IPS-18a (cell line): ENCODE results near the gene COL13A1.
A peak's percentile ranks its signal among the peaks of the same experiment; 100 is the strongest.

ENCODE experiments used
- H3K27ac ChIP-seq: one replicate; pipeline ENCODE4 v1.5.1; 2013; ENCODE audit warnings: low read length
- H3K27me3 ChIP-seq: one replicate; pipeline ENCODE4 v1.6.1; 2013; ENCODE audit warnings: mild to moderate bottlenecking, low read length; ENCODE audit not compliant: control insufficient read depth, insufficient read depth
- H3K36me3 ChIP-seq: one replicate; pipeline ENCODE4 v1.6.1; 2013; ENCODE audit warnings: low read depth, low read length; ENCODE audit not compliant: control insufficient read depth
- H3K4me1 ChIP-seq: one replicate; pipeline ENCODE4 v1.6.1; 2013; ENCODE audit warnings: low read depth, low read length; ENCODE audit not compliant: control insufficient read depth
- H3K4me3 ChIP-seq: one replicate; pipeline ENCODE4 v1.5.1; 2013; ENCODE audit warnings: low read length
- H3K9ac ChIP-seq: one replicate; pipeline ENCODE4 v1.6.1; 2013; ENCODE audit warnings: mild to moderate bottlenecking, low read length, moderate library complexity
- H3K9me3 ChIP-seq: one replicate; pipeline ENCODE4 v1.6.1; 2013; ENCODE audit warnings: low read depth, low read length; ENCODE audit not compliant: control insufficient read depth

COL13A1 gene

DNA sequence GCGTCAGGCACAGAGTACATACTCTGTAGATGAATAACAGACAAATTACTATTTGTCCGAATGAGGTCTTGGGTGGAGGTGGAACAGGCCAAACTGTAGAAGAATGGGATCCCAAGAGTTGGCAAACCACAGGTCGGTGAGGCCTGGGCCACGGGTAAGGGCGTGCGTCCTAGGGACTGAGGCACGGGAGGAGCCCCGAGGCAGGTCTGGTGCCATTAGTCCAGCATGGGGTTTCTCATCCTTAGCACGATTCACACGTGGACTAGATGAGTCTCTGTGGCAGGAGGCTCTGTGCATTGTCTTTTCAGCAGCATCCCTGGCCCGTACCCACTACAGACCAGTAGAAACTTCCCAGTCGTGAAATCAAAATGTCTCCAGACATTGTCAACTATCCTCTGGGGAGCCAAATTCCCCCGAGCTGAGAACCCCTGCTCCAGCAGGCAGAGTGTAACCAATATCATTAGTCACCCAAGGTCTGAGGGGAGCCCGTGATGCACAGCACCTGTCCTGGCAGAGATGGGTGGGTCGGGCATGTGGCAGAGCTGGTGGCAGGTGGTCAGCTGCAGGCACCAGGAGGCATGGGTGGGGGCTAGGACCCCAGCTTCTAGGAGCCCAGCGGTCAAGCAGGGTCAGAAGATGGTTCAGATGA lies 61.3 kb downstream of the COL13A1 start:
- H3K4me3 ChIP-seq = no peak overlapping the region
- no peaks in the 10 kb centered on the region for H3K36me3 ChIP-seq
- H3K9me3 ChIP-seq = no peaks in the 10 kb centered on the region
- H3K27me3 ChIP-seq = no peaks in the 10 kb centered on the region
- peaks cover 36% of the 10 kb centered on the region for H3K4me1 ChIP-seq
- H3K27ac ChIP-seq = no peak overlapping the region
- H3K9ac ChIP-seq = no peak overlapping the region

DNA sequence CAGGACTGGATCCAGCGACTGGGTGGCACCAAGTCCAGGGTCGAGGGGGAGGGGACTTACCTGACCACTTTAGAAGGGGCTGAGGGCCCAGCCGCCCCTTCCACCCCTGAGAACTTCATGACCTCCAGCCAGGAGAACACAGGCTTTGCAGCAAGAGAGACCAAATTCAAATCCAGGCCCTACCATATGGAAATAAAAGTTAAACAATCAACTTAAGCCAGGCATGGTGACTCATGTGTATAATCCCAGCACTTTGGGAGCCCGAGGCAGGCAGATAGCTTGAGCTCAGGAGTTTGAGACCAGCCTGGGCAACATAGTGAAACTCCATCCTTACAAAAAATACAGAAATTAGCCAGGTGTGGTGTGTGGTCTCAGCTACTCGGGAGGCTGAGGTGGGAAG lies 61.9 kb downstream of the COL13A1 start:
- no peaks in the 10 kb centered on the region for H3K36me3 ChIP-seq
- H3K4me1 ChIP-seq = peaks cover 42% of the 10 kb centered on the region
- no peak overlapping the region for H3K9ac ChIP-seq
- no peaks in the 10 kb centered on the region for H3K27me3 ChIP-seq
- H3K9me3 ChIP-seq = no peaks in the 10 kb centered on the region
- no peak overlapping the region for H3K27ac ChIP-seq
- no peak overlapping the region for H3K4me3 ChIP-seq

DNA sequence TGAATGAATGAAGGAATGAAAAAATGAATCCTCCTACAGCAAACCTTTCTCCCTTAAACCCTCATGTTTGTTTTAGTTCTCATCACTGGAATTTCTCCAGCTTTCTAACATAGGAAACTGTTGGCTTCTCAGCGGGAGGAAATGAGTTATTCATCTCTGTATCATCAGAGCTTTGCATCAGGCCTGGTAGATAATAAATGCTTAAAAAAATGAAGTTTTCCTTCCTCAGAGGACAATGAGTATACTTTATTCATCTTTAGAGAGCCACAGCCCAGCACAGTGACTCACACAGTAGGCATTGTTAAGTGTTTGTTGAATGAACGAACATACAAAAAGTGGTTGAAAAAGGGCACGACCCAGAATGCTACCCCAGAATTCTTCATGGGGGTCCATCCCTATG lies 62.6 kb downstream of the COL13A1 start:
- no peak overlapping the region for H3K4me3 ChIP-seq
- no peaks in the 10 kb centered on the region for H3K27me3 ChIP-seq
- no peak overlapping the region for H3K27ac ChIP-seq
- peaks cover 49% of the 10 kb centered on the region for H3K4me1 ChIP-seq
- H3K9me3 ChIP-seq = no peaks in the 10 kb centered on the region
- H3K9ac ChIP-seq = no peak overlapping the region
- H3K36me3 ChIP-seq = no peaks in the 10 kb centered on the region

DNA sequence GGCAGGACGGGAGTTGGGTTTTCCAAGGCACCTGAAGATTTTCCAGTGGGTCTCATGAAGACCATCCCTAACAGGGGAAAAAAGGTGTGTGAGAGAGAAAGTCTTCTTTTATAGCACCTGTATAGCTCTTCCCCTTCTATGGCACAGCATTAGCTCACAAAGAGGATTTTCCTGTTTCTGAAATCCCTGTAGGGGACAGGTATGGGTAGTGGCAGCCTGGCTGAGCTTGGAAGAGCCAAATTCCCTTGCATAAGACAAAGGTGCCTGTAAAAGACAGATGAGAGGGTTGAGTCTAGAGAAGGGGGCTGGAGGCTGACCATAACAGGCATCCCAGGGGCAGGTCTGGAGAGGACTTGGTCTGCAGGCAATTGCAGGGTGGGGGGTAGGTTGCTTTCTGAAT lies 63.7 kb downstream of the COL13A1 start:
- H3K27ac ChIP-seq = no peak overlapping the region
- peaks cover 46% of the 10 kb centered on the region for H3K4me1 ChIP-seq
- no peak overlapping the region for H3K9ac ChIP-seq
- H3K36me3 ChIP-seq = no peaks in the 10 kb centered on the region
- H3K9me3 ChIP-seq = no peaks in the 10 kb centered on the region
- no peaks in the 10 kb centered on the region for H3K27me3 ChIP-seq
- no peak overlapping the region for H3K4me3 ChIP-seq

GRCh38 chr10:69866246-69866687 lies 64.6 kb downstream of the COL13A1 start:
- no peaks in the 10 kb centered on the region for H3K36me3 ChIP-seq
- no peak overlapping the region for H3K4me3 ChIP-seq
- H3K4me1 ChIP-seq = peaks cover 52% of the 10 kb centered on the region
- no peak overlapping the region for H3K27ac ChIP-seq
- H3K27me3 ChIP-seq = no peaks in the 10 kb centered on the region
- no peaks in the 10 kb centered on the region for H3K9me3 ChIP-seq
- H3K9ac ChIP-seq = no peak overlapping the region

GRCh38 chr10:69866688-69867461 lies 65.2 kb downstream of the COL13A1 start:
- no peak overlapping the region for H3K27ac ChIP-seq
- peak overlapping the region; percentile 22 for H3K4me3 ChIP-seq

DNA sequence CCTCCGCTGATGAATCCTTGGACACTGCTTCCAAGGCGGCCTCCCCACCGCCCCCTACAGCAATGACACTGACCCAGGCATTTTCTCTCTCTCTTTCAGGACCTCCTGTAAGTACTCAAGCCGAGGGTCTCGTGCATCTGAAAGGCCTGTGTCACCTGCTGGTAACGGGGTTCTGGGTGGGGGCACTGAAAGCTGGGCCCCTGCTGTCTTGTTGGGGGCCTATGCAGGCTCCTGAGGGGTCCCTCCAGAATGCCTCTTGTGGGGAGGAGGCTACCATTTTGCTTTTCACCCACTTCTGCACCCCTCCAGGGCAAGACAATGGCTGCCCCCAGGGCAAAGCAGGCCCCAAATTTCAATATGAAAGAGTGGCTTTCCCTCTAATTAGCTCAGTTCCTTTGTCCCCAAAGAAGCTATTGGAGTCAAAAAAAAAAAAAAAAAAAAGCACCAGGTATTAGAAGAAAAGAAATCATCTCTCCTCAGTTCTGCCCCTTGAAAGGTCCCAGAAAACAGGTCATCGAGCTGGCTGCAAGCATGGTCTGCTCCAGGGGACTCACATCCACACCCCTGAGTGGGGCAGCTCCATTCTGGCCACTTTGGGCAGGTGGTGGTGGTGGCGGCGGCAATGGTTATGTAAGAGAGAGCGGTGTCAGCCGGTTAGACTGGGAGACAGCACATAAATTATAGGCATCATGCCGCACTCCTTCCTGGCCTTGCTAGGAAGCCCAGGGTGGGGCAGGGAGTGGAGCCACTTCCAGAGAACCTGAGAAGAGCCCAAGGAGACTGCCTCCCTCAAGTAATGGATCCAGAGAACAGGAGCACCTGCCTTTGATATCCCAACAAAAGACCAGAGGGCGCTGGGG lies 66.2 kb downstream of the COL13A1 start:
- Histone ChIP-seq H3K36me3 (no peaks in the 10 kb centered on the region), H3K27ac (peak overlapping the region; percentile 53), H3K9ac (no peak overlapping the region), H3K4me1 (peaks cover 59% of the 10 kb centered on the region), H3K27me3 (no peaks in the 10 kb centered on the region), H3K4me3 (peak overlapping the region; percentile 22), H3K9me3 (no peaks in the 10 kb centered on the region)

More at GRCh38 chr10:69866688-69867461, 65.2 kb downstream of the COL13A1 start:
- Histone ChIP-seq H3K9me3 (no peaks in the 10 kb centered on the region), H3K36me3 (no peaks in the 10 kb centered on the region), H3K4me1 (peaks cover 55% of the 10 kb centered on the region), H3K27me3 (no peaks in the 10 kb centered on the region), H3K9ac (no peak overlapping the region)

DNA sequence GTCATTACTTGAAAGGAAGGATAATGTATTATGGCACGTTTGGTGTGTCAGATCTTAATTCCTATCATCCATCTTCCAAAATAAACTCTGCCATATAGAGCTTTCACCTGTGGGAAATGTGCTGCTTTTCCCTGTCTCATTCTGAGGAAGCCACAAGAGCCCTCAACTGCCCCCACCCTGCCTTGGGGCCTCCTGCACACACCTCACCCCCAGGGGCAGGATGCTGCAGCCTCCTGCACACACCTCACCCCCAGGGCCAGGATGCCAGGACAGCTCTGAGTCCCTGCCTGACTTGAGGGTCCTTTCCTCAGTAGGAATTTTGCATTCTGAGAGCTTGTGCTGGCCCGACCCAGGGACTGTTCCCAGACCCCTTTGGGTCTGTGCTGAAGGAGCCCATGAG lies 67.1 kb downstream of the COL13A1 start:
- Histone ChIP-seq H3K27ac (no peak overlapping the region), H3K9me3 (no peaks in the 10 kb centered on the region), H3K36me3 (no peaks in the 10 kb centered on the region), H3K9ac (no peak overlapping the region), H3K4me3 (no peak overlapping the region), H3K27me3 (no peaks in the 10 kb centered on the region), H3K4me1 (peaks cover 68% of the 10 kb centered on the region)

DNA sequence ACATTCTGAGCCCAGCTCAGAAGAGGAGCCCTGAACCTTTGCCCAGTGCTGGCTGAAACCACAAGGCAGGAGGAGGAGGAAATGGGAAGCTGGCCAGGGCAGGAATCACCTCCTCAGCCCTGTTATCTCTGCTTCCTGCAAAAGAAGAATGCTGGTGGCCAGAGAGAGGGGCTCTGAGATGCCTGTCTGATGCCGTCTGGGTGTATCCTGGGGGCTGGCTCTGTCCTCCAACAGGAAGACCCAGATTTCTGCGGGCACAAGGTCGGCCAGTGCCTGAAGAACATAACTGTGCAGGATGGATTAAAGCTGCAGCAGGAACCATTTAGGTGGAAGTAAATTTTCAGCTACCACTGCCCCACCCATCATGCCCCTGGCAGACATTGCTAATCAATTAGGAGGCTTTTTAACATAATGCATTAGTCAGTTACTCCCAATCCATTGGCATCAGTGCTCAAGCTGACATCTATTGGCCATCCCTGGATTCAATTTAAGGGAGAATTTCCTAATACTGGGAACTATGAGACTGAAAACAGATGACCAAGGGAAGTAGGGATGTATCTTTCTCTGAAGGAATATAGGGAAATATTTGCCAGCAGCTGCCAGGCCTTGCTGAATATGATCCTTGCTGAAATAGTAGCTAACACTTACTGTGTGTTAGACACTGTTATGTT lies 67.7 kb downstream of the COL13A1 start:
- Histone ChIP-seq H3K4me3 (no peak overlapping the region), H3K9ac (no peak overlapping the region), H3K4me1 (peaks cover 68% of the 10 kb centered on the region), H3K9me3 (no peaks in the 10 kb centered on the region), H3K27ac (no peak overlapping the region), H3K36me3 (no peaks in the 10 kb centered on the region), H3K27me3 (no peaks in the 10 kb centered on the region)

DNA sequence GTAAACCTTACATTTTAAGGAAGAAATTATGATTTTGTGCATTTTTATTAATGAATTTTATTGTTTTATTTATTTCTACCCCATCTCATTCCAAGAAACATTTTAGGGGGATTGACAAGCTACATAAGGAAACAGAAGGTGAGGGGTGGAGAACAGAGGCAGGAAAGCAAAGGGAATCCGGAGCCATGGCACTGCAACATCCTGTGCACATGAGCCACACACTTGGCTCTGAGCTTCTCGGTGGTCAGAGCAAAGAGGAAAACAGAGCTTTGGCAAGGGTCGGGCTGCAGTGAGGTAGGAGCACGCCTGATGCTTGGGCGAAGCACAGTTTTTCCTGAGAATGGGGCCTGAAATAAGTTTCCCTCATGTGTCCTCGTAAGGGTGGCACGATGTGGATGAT lies 68.9 kb downstream of the COL13A1 start:
- Histone ChIP-seq H3K36me3 (no peaks in the 10 kb centered on the region), H3K27me3 (no peaks in the 10 kb centered on the region), H3K9me3 (no peaks in the 10 kb centered on the region), H3K9ac (no peak overlapping the region), H3K4me3 (no peak overlapping the region), H3K4me1 (peaks cover 61% of the 10 kb centered on the region), H3K27ac (no peak overlapping the region)

DNA sequence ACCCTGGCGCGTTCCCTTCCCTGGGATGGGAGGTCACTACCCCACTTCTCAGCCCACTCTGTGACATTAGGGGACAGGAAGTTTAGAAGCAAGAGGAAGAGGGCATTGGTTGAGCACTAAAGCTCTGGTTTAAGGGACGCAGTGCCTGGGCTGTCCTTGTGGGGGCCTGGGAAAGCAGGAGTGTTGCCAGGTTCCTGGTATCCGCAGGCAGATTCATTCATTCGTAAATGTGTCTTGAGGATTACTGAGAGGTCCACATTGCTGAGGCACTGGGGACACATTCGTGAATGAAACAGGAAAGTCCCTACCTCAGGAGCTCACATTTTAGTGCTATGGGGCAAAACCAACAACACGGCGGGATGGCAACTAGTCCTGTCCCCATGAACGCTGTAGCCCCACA lies 69.4 kb downstream of the COL13A1 start:
- H3K27me3 ChIP-seq = no peaks in the 10 kb centered on the region
- H3K4me3 ChIP-seq = no peak overlapping the region
- no peak overlapping the region for H3K9ac ChIP-seq
- no peaks in the 10 kb centered on the region for H3K9me3 ChIP-seq
- H3K4me1 ChIP-seq = peaks cover 56% of the 10 kb centered on the region
- no peaks in the 10 kb centered on the region for H3K36me3 ChIP-seq
- no peak overlapping the region for H3K27ac ChIP-seq
